GM20431 (cell line): ENCODE results near the gene LMNA.

Experiments
- in situ Hi-C: fragments of 300-500 bp; cut with MseI, MboI; formaldehyde crosslinking; loops from one replicate; pipeline ENCODE4 v1.15.0; 2020; ENCODE audit warnings: low sequenced_read_pairs; ENCODE audit not compliant: unreplicated experiment

Gene LMNA

DNA sequence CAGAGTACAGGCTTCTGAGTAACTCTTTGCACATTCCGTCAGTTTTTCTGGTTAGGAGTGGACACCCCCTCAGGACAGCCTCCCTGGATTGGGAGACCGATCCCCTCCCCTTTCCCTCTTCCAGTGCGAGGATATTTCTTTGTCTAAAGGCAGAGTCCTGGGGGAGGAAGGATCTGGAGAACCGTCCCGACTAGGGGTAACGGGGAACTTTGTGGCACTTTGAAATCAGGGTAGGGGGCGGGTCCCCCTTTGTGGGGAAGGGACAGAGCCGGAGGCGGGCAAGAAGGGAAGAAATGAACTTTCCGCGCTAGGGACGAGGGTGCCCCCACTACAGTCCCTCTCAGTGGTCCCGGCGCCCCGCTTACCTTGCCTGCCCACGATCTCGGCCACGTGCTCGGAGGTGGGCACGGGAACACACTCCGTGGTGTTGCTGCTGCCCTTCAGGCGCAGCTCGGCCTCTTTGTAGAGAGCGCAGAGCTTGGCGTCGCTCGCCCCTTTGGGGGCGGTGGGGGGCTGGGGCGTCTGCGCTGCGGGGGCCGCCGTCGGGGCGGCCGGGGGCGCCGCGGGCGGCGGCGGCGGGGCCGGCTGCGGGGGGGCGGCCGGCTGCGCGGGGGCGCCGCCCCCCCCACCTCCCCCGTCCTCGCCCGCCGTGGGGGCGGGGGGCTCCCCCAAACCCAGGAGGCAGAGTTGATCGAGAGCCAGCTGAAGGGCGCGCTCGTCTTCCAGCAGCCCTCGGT is 33.2 kb upstream of the LMNA start:
- in situ Hi-C loops = loop anchor here (5.0 kb wide), 1 partner anchor 51 kb away; no protein-coding TSS in a partner anchor

DNA sequence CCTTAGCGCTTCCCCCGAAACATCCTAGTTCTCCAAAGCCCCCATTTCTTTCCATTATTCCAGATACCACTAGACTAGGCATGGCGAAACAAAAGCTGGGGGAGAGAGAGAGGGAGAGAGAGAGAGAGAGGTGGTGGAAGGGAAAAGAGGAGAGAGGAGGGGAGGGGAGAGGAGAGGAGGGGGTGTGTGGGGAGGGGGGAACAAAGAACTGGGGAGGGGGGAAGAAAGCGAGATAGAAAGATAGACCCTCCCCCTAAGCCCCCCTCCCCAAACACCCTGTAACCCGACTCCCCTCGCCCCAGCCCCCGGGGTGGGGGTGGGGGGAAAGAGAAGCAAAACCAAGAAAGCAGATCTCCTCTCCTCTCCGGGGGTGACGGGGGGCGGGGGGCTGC is 32.6 kb upstream of the LMNA start:
- in situ Hi-C loops = loop anchor here (5.0 kb wide), 1 partner anchor 50 kb away; no protein-coding TSS in a partner anchor

DNA sequence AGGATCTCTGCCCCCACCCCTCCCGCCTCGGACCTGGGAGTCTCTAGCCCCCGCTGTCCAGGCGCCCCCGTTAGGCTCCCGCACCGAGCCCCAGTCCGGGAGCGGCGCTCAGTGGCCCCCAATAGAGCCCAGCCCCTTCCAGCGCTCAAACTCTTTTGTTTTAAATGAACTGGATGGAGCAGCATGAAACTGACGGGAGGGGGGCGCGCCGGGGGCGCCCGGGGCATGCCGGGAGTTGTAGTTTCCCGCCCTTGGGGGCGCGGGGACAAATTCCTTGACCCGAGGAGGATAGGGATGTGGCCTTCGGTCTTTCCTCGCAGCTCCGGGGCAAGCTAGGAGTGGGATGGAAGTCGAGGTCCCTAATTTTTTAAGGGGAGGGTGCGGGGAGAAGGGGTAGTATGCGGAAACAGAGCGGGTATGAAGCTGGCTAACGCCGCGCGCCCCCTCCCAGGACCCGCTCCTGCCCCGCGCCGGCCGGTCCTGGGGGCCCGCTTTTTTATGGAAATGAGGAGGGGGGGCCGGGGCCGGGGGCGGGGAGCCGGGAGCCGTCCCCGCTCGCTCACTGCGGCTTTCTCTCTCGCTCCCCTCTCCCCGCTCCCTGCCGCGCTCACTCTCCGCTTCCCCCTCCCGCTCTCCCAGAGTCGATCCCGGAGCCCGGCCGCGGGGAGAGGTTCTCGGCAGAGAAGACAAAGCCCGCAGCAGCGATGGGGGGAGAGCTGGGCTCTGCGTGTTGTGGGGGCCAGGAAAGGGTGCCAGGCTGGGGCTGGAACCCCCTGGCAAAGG is 32.0 kb upstream of the LMNA start, which contains the start of gene MEX3A:
Gene MEX3A, minus strand, starts transcription at position 157 of the 783 bp plus-strand sequence. CDS start 467 bp downstream, outside the sequence.
- in situ Hi-C loops = loop anchor here (5.0 kb wide), 1 partner anchor 50 kb away; no protein-coding TSS in a partner anchor

DNA sequence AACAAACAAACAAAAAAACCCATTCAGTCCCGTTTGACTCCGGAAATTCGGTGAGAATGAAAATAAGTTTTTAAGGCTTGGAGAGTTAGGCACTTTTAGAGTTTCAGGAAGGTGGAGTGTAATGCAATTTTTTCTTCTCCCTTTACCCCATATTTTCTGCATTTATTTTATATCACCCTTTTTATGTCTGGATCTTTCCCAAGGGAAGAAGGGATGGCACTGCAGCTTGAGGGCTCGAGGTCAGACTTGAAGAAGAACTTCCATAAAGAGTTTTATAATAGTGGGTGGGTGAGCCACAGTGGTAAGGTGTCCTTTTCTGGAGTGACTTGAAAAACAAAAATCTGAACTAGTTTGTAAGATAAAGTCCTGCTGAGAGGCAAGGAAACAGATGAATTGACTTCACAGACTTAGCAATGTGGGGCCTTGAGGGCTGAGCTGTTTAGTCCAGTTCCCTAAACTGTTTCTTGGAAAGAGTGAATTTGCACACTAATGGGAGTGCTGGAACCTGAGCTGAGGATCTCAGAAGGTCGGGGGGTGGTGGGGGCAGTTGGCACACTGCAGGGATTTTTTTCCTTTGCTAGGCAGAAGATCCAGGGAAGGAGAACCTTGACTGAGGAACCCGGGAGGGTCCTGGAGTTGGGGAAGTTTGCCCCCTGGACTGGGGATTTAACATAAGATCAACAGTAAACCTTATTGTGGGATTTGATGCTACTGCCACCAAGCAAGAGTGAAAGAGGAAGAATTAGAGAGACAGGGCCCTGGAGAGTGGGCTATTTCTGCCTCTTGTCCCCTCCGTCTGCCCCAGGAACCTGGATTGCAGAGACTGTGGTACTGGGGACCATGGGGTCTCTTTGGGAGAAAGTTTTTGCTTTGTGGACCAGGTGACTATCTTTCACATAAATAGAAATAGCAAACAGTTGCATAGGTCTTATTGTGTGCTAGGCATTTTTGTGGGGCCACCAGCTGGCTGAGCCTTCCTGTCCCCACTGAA is 30.4 kb upstream of the LMNA start:
- in situ Hi-C loops = loop anchor here (5.0 kb wide), 1 partner anchor 48 kb away; no protein-coding TSS in a partner anchor

DNA sequence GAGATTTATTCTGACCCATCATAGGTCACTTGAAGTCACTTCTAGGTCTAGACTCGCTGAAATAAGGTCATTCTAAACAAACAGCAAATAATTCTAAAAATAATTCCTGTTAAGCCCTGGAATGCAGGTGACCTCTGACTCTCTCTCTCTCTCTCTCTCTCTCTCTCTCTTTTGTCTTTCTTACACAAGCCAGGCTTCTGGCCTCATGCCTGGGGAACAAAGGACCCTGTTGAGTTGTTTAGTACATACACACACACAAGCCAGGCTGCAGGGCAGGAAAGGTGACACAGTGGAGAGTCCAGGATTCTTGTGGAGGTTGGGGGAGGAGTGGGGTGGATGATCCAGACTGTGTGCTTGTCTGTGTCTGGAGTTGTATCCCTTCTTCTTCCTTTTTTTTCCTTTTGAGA is 28.3 kb upstream of the LMNA start:
- in situ Hi-C loops = no loop called here

DNA sequence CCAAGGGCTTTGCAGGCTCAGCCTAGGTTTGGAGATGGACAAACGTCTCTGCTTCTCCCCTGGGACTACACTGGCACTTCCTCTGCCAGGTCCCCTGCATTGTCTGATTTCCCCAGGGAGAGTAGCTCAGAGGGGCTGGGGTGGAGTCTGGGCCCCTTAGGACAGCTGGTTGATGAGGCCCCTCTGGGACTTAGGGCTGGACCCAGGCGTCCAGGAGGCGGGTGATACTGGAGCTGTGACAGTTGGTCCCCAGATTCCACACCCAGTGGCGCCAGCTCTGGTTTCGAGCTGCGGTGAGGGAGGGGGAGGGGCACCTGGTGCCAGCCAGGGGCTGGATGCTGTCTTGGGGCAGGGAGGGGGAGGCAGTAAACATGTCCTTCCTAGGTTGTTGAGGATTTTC is 24.8 kb upstream of the LMNA start:
- in situ Hi-C loops = no loop called here

DNA sequence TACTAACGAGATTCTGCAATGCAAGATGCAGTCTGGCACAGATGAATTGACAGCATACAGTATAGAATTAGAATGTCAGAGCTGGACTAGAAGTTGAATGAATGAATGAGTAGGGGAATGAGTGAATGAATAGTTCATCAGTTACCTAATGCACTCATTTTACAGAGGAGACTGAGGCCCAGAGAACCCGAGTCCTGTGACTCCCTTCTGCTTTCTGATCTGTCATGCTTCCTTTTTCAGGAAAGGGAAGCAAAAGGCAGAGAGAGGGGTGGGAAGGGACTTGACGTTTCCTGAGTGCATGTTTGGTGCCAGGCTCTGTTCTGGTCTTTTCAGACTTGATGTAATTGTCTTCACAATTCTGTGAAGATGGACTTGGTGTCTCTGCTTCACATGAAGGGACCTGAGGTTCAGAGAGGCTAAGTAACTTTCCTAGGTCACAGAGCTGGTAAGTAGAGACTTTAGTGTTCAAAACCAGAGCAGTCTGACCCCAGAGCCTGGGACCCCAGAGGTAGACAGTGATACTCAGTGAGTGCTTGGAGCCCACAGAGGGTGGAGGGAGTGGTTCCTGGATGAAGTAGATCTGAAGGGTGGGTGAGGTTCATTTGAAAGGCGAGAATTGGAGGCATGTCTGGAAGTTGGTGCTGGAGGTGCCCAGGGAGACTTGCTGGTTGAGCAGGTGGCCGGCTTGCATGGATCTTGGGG is 24.2 kb upstream of the LMNA start:
- in situ Hi-C loops = no loop called here

DNA sequence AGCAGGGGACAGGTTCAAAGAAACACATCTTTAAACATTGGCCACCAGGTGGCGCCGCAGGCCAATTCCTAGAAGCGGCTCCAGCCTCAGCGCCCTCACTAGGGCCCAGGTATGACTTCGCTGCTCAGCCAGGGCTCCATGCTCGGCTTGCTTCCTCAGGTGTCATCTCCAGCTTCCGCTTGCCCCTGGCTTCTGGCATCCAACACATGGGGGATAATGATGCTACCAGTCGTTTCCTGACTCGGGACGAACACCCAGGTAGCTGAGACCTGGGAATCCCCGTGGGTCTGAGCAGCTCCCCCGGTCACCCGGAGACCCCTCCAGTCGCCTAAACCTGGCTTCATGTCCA is 23.7 kb upstream of the LMNA start:
- in situ Hi-C loops = no loop called here

DNA sequence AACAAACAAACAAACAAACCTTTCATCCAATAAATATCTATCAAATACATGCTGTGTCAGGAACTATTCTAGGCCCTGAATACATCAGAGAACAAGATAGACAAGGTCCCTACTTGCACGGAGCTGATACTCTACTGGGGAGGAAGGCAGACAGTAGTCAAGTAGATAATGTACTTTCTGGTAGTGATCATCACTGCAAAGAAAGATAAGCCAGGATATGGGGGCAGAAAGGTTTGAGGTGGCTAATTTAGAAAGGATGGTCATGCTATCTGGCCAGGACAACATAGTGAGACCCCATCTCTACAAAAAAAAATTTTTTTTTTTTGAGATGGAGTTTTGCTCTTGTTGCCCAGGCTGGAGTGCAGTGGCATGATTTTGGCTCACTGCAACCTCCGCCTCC is 22.9 kb upstream of the LMNA start:
- in situ Hi-C loops = no loop called here

DNA sequence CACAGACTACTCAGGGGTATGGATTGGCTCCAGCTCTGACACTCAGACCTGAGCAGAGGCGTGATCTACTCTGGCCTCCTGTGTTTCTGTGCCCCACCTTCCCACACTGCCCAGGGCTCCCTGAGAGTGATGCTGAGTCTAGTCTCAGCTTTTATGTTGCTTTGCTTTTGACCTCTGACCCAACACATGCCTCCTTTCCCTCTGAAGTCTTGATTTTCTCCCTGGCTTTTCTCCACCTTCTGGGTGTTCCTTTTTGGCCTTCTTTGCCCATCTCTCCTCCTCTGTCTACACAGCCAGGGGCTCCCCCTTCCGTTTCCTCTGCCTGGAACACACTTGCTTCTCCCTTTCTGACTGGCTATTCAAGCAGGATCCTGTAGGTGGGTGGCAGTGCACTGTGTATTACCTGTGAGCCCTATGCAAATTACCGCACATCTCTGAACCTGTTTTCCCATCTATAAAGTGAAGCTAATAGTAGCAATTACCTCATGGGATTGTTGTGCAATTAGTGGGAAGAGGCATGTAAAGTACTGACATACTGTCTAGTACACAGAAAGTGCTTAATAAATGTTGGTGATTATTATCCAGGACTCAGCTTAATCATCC is 18.5 kb upstream of the LMNA start:
- in situ Hi-C loops = no loop called here

DNA sequence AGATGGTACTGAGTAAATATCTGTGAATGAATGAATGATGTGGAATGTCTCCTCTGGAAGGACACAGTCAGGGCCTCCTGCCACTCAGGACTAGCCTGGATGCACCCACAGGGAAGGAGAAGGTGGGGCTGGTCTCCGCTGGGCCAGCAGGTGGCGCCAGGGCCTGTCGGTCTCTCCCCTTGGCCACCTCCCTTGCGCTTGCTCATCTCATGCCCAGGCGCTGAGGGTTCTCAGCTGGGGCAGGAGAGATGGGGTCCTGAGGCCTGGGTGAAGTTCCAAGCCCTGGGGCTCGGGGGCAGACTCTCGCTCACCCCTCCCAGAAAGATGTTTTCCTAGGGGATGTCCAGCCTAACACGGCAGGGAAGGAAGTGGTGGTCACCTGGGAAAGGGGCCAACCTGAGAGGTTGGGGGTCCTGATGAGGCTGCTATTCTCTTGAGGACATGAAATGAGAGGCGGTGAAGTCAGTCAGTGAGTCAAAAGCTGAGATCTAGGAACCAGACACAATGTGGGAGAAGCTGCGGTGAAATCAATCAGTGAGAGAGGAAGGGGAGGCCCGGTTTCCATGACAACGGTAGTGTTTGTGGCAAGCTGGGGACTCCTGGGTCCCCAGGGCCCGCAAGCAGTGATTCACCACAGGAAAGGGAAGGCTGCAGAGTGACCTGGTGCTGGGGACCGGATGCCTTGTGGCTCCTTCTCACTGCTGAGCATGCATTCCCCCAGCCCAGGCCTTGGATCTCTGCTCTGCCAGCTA is 17.7 kb upstream of the LMNA start:
- in situ Hi-C loops = no loop called here

DNA sequence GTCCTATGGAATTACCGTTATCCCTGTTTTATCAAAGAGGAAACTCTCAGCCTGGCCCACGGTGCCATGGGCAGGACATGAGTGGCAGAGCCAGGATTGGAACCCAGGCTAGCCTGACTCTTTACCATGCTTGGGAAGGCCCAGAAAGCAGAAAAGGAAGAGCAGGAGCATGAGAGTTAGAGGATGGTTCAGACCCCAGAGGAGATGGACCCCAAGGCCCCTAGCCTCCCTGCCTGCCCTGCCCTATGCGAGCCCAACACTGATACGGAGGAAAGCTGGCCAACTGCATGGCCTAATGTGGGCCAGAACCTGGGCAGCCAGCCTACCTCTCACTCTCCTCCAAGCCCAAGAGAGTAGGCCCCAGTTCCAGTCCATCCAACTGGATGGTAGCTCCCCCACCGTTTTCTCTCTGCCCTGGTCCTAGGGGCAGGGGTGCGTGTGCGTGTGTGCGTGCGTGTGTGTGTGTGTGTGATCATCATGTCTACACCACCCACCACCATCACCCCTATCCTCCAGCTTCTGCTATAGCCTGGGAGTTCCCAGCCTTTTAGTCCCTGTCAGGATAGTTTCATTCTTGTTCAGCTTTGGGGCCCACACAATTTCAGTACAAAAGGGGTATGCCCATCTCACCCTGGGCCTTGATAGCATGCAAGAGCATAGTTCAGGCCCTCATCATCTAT is 16.9 kb upstream of the LMNA start:
- in situ Hi-C loops = no loop called here

DNA sequence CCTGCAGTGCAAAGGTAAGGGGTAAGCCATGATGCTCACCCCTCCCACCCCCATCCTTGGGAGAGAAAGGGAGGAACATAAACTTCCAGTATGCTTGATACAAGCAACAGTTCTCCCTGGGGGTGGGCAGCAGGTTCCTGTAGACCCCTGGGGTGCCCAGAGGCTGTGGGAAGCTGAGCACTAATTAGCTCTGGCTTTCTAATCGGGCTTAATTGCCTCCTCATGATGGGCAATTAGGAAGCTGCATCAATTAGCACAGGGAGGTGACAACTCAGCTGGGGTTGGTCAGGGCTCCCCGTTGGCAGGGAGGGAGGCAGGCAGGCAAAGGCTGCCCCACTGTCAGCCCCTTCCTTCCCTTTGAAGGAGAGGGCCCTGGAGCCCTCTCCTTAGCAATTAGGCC is 15.7 kb upstream of the LMNA start:
- in situ Hi-C loops = no loop called here

DNA sequence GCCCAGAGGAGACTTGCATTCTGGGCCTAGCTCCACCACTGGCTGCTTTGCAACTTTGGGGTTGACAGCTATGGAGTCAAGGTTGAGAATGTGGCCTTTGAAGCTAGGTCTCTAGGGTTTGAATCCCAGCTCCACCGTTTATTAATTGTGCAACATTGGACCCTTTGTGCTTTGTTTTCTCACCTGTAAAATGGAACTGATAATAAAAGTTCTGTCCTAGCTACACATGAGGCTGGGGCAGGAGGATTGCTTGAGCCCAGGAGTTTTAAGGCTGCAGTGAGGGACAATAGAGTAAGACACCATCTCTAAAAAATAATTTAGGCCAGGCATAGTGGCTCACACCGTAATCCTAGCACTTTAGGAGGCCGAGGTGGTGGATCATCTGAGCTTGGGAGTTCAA is 15.2 kb upstream of the LMNA start:
- in situ Hi-C loops = no loop called here

DNA sequence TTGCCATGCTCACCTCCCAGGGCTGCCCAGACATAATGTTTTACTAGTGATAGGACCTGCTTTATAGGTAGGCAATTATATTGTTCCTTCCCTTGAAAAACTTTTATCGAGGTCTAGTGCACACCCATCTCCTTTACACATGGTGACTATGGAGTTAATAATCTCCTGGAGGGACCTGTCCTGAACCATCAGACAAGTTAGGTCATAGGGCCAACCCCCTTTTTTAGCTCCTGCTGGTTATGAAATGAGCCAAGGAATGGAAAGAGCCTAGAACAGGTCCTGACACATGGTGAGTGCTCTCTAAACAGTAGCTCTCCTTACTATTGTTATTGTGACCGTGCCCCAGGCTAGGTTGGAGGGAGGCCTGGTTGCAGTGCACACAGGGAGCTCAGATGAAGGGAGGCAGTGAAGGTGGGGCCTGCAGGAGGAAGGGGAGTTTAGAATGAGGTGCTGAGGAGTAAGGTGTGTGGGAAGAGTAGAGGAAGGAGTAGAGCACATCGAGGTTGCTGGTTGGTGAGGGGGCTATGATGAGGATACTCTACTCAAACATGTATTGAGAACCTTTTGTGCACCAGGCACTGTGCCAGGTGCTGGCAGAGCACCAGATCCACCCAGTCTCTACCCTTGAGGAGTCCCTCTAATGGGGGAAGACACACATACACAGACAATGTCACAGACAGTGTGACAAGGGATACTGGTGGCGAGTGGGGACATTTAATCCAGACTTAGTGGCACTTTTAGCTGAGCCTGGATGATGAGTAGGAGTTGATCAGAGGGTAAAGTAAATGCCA is 14.1 kb upstream of the LMNA start:
- in situ Hi-C loops = no loop called here

DNA sequence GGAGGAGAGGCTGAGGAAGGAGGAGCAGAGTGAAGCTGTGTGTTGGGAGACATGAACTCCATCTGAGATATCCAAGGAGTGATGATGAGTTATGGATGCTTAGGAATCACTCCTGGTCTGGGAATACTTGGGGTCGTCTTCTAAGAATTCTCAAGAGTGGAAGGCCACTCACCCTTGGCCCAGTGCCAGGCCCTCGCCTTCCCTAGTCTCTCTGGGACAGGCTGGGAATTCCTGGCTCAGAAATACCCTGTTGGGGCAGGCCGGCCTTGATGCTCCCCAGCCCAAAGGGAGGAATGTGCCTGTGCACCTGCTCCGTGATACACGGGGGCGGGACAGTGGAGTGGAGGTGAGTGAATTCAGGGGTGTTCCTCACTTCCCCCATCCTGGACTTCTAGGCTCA is 12.6 kb upstream of the LMNA start:
- in situ Hi-C loops = no loop called here
